Keratinocyte (primary cell): ENCODE measurements around the gene PKHD1. TPM values are rescaled to one million over a fixed set of nuclear protein-coding genes. Genes with fewer than 3 reads are reported as not detected.
"Not testable (repeated sequence)": the region's sequence is repeated elsewhere in the genome, so short reads cannot be mapped to it uniquely, and the experiment has no call there.

Source experiments
- DNase-seq: peaks from one replicate; pipeline ENCODE4 v3.0.0-alpha.2; 2011; ENCODE audit warnings: low read depth, missing footprints, low spot score
- FAIRE-seq: peaks from 2 replicates; lab custom pipeline; 2011; peaks lifted over from hg19 to GRCh38; lab: Jason Lieb, UNC
- H2AFZ ChIP-seq: 2 replicates; pipeline ENCODE4 v1.6.0; 2012; ENCODE audit warnings: low read length, control low read depth, inconsistent platforms; ENCODE audit not compliant: control insufficient read depth
- H3K27ac ChIP-seq: 2 replicates; pipeline ENCODE4 v1.5.1; 2011; ENCODE audit warnings: low read length; ENCODE audit not compliant: control insufficient read depth, insufficient read depth
- H3K27me3 ChIP-seq: 3 replicates; pipeline ENCODE4 v1.6.0; 2011; ENCODE audit warnings: low read length; ENCODE audit not compliant: control insufficient read depth, insufficient read depth; ENCODE audit errors: extremely low read depth
- H3K36me3 ChIP-seq, 2 experiments: 2 replicates in 1 of 2; 3 replicates in 1 of 2; pipeline ENCODE4 v1.5.1; 2011; ENCODE audit warnings: low read length in 2 of 2, mild to moderate bottlenecking in 1 of 2; ENCODE audit not compliant: control insufficient read depth in 2 of 2, insufficient read depth in 2 of 2; ENCODE audit errors: extremely low read depth in 1 of 2
- H3K4me1 ChIP-seq: 3 replicates; pipeline ENCODE4 v1.5.1; 2011; ENCODE audit warnings: low read length; ENCODE audit not compliant: control insufficient read depth, insufficient read depth; ENCODE audit errors: extremely low read depth
- H3K4me2 ChIP-seq: 3 replicates; pipeline ENCODE4 v1.6.0; 2011; ENCODE audit warnings: low read depth, low read length; ENCODE audit not compliant: control insufficient read depth, insufficient read depth; ENCODE audit errors: extremely low read depth
- H3K4me3 ChIP-seq, 3 experiments: fragments of 200-600 bp in 1 of 3; sonication (generic) in 1 of 3; 2 replicates in 2 of 3; 3 replicates in 1 of 3; pipeline ENCODE4 v1.5.1; 2011 to 2016; ENCODE audit warnings: low read length in 3 of 3, mild to moderate bottlenecking in 3 of 3, control low read depth in 2 of 3, inconsistent platforms in 1 of 3, low read depth in 1 of 3, mixed read lengths in 1 of 3, mixed run types in 1 of 3, moderate library complexity in 1 of 3; ENCODE audit not compliant: control insufficient read depth in 2 of 3, insufficient read depth in 2 of 3; ENCODE audit errors: extremely low read depth in 1 of 3
- H3K79me2 ChIP-seq: 2 replicates; pipeline ENCODE4 v1.6.0; 2012; ENCODE audit warnings: low read length; ENCODE audit not compliant: control insufficient read depth, insufficient read depth
- H3K9ac ChIP-seq: 3 replicates; pipeline ENCODE4 v1.6.0; 2011; ENCODE audit warnings: low read length; ENCODE audit not compliant: control insufficient read depth, insufficient read depth; ENCODE audit errors: extremely low read depth
- H3K9me1 ChIP-seq: 3 replicates; pipeline ENCODE4 v1.6.0; 2011; ENCODE audit warnings: low read length; ENCODE audit not compliant: control insufficient read depth, insufficient read depth; ENCODE audit errors: extremely low read depth
- H3K9me3 ChIP-seq: 2 replicates; pipeline ENCODE4 v1.5.1; 2012; ENCODE audit warnings: low read depth, low read length; ENCODE audit not compliant: control insufficient read depth
- H4K20me1 ChIP-seq: 3 replicates; pipeline ENCODE4 v1.6.0; 2011; ENCODE audit warnings: low read length; ENCODE audit not compliant: control insufficient read depth, insufficient read depth; ENCODE audit errors: extremely low read depth
- CTCF ChIP-seq, 3 experiments: IDR thresholded peaks in 1 of 3; conservative IDR thresholded peaks in 1 of 3; optimal IDR thresholded peaks in 1 of 3; 2 replicates in 2 of 3; 3 replicates in 1 of 3; pipeline versions ENCODE3 to v1.5.1; 2011; ENCODE audit warnings: low read length in 3 of 3, mild to moderate bottlenecking in 3 of 3, moderate library complexity in 2 of 3, control low read depth in 1 of 3, inconsistent platforms in 1 of 3; ENCODE audit not compliant: insufficient read depth in 2 of 3; ENCODE audit errors: extremely low read depth in 1 of 3
- EZH2 ChIP-seq: IDR thresholded peaks from one replicate; pipeline ENCODE4 v1.6.1; 2012; ENCODE audit warnings: inconsistent platforms, mild to moderate bottlenecking, low read length, moderate library complexity
- dilution Hi-C: fragments of 300-500 bp; cut with MboI; formaldehyde crosslinking; loops from one replicate; pipeline ENCODE4 v1.7.0; 2020; ENCODE audit warnings: low sequenced_read_pairs; ENCODE audit not compliant: extremely low pct_ligation_motif_present
- polyA plus RNA-seq, 5 experiments: library from polyadenylated mRNA; depleted of rRNA in 3 of 5; stranded (reverse) in 3 of 5; stranded (forward) in 1 of 5; unstranded in 1 of 5; fragments of >200 nt; gene quantifications; 1 replicate in 1 of 5; 2 replicates in 3 of 5; 3 replicates in 1 of 5; pipeline versions ENCODE4 v1.2.1 to v1.2.3, GENCODE V29; 2011 to 2012; ENCODE audit warnings: missing spikeins in 2 of 5, low read depth in 1 of 5, low replicate concordance in 1 of 5

PKHD1 gene
- polyA plus RNA-seq, 1 donor (not counting 4 experiments of a cell fraction or from before 2014, with no cell fraction given) = under 0.01 TPM

GRCh38 chr6:51928320-51928719, 159.1 kb downstream of the PKHD1 start:
- no peak overlapping the region for H3K4me3 ChIP-seq
- FAIRE-seq (no peak), DNase-seq (no peak)
- H3K79me2 ChIP-seq = no peaks in the 10 kb centered on the region
- TF ChIP-seq CTCF (optimal IDR thresholded peaks at IDR 0.05 in 1 of 3, IDR thresholded peaks at IDR 0.05 in 1 of 3, conservative IDR thresholded peaks at IDR 0.05 in 1 of 3; ENCODE audit: extremely low read depth in 1 of 3, insufficient read depth in 2 of 3, low read length in 3 of 3) = no peak
- no peak for TF ChIP-seq EZH2
- H3K27ac ChIP-seq = no peak overlapping the region
- no peaks in the 10 kb centered on the region for H3K4me1 ChIP-seq
- no peak overlapping the region for H3K9ac ChIP-seq
- H3K9me3 ChIP-seq = no peaks in the 10 kb centered on the region
- dilution Hi-C loops = no loop called here
- no peaks in the 10 kb centered on the region for H3K27me3 ChIP-seq
- H3K36me3 ChIP-seq = no peaks in the 10 kb centered on the region
- H3K9me1 ChIP-seq = no peaks in the 10 kb centered on the region
- H4K20me1 ChIP-seq = no peaks in the 10 kb centered on the region
- H3K4me2 ChIP-seq = no peak overlapping the region
- no peak overlapping the region for H2AFZ ChIP-seq

- no peaks in the 10 kb centered on the region for H4K20me1 ChIP-seq
- dilution Hi-C loops = no loop called here
- no peaks in the 10 kb centered on the region for H3K9me1 ChIP-seq
- no peaks in the 10 kb centered on the region for H3K79me2 ChIP-seq
- H3K27me3 ChIP-seq = no peaks in the 10 kb centered on the region
- DNase-seq (no peak), FAIRE-seq (no peak)
- H3K4me2 ChIP-seq = no peak overlapping the region
- H3K36me3 ChIP-seq = no peaks in the 10 kb centered on the region
- H3K9me3 ChIP-seq = no peaks in the 10 kb centered on the region
- no peak overlapping the region for H3K27ac ChIP-seq
- no peak overlapping the region for H2AFZ ChIP-seq
- H3K4me3 ChIP-seq = no peak overlapping the region
- H3K9ac ChIP-seq = no peak overlapping the region
- no peaks in the 10 kb centered on the region for H3K4me1 ChIP-seq
- TF ChIP-seq EZH2 = no peak
Observed at GRCh38 chr6:51927450-51927849, 160.0 kb downstream of the PKHD1 start.

GRCh38 chr6:51926125-51926524, 161.3 kb downstream of the PKHD1 start:
- H4K20me1 ChIP-seq = no peaks in the 10 kb centered on the region
- no peaks in the 10 kb centered on the region for H3K36me3 ChIP-seq
- H3K9me1 ChIP-seq = no peaks in the 10 kb centered on the region
- H2AFZ ChIP-seq = no peak overlapping the region
- H3K4me2 ChIP-seq = no peak overlapping the region
- no peaks in the 10 kb centered on the region for H3K79me2 ChIP-seq
- DNase-seq (no peak), FAIRE-seq (no peak)
- dilution Hi-C loops = no loop called here
- H3K4me3 ChIP-seq = no peak overlapping the region
- H3K27me3 ChIP-seq = no peaks in the 10 kb centered on the region
- no peak overlapping the region for H3K9ac ChIP-seq
- H3K9me3 ChIP-seq = no peaks in the 10 kb centered on the region
- no peak for TF ChIP-seq EZH2
- TF ChIP-seq CTCF (optimal IDR thresholded peaks at IDR 0.05 in 1 of 3, IDR thresholded peaks at IDR 0.05 in 1 of 3, conservative IDR thresholded peaks at IDR 0.05 in 1 of 3; ENCODE audit: extremely low read depth in 1 of 3, insufficient read depth in 2 of 3, low read length in 3 of 3) = no peak
- H3K4me1 ChIP-seq = no peaks in the 10 kb centered on the region
- H3K27ac ChIP-seq = no peak overlapping the region

- H3K36me3 ChIP-seq, DNase-seq, H3K4me3 ChIP-seq, H3K4me2 ChIP-seq, H3K4me1 ChIP-seq, H3K27me3 ChIP-seq, H3K9ac ChIP-seq, H3K27ac ChIP-seq, H4K20me1 ChIP-seq, H3K9me1 ChIP-seq, FAIRE-seq, H3K79me2 ChIP-seq, H3K9me3 ChIP-seq, H2AFZ ChIP-seq, dilution Hi-C loops: not testable (repeated sequence)
Observed at GRCh38 chr6:51922479-51922878, 164.9 kb downstream of the PKHD1 start.
